Esophagus muscularis mucosa (tissue), 4 donors: ENCODE measurements around the gene PGAM1. TPM values are rescaled to one million over a fixed set of nuclear protein-coding genes. Genes with fewer than 3 reads are reported as not detected.
"Not testable (repeated sequence)": the region's sequence is repeated elsewhere in the genome, so short reads cannot be mapped to it uniquely, and the experiment has no call there.

Experiments used
- DNase-seq: peaks from one replicate; pipeline ENCODE4 v3.0.0-alpha.2; 2017; ENCODE audit errors: extremely low spot score
- H3K27ac ChIP-seq, 4 donors: fragments of 200-600 bp; sonication (generic); replicated peaks in 1 of 4; 1 replicate in 3 of 4; 2 replicates in 1 of 4; pipeline ENCODE4 v1.5.1; 2016 to 2019; ENCODE audit warnings: mild to moderate bottlenecking in 1 of 4
- H3K27me3 ChIP-seq, 4 donors: fragments of 200-600 bp; sonication (generic); one replicate each; pipeline versions ENCODE4 v1.5.1 to v1.6.0; 2016 to 2019
- H3K36me3 ChIP-seq, 4 donors: fragments of 200-600 bp; sonication (generic); one replicate each; pipeline ENCODE4 v1.5.1; 2016 to 2019
- H3K4me1 ChIP-seq, 4 donors: fragments of 200-600 bp; sonication (generic); one replicate each; pipeline ENCODE4 v1.5.1; 2016 to 2019
- H3K4me3 ChIP-seq, 4 donors: fragments of 200-600 bp; sonication (generic); 1 replicate in 2 of 4; 2 replicates in 2 of 4; pipeline ENCODE4 v1.5.1; 2016 to 2019; ENCODE audit warnings: mild to moderate bottlenecking in 4 of 4, moderate library complexity in 1 of 4
- H3K9me3 ChIP-seq, 4 donors: fragments of 200-600 bp; sonication (generic); 1 replicate in 3 of 4; 2 replicates in 1 of 4; pipeline ENCODE4 v1.5.1; 2016 to 2019
- EP300 ChIP-seq: sonication (generic); formaldehyde crosslinking; IDR thresholded peaks from one replicate; pipeline ENCODE4 v1.6.1; 2017; ENCODE audit warnings: antibody characterized with exemption
- POLR2A ChIP-seq: fragments of 450-650 bp; IDR thresholded peaks from one replicate; pipeline ENCODE4 v1.6.1; 2017; ENCODE audit warnings: antibody characterized with exemption, moderate library complexity, mild to moderate bottlenecking, low read depth
- POLR2AphosphoS5 ChIP-seq, 2 donors: sonication (generic); formaldehyde crosslinking; IDR thresholded peaks; one replicate each; pipeline ENCODE4 v1.6.1; 2017; ENCODE audit warnings: antibody characterized with exemption in 2 of 2
- WGBS: methylation state at CpG from one replicate; pipeline ENCODE4 v1.1.5; 2018; 5-methylcytosine and 5-hydroxymethylcytosine counted together
- intact Hi-C: fragments of 100-400 bp; cut with DNase I; formaldehyde crosslinking; loops from one replicate; pipeline ENCODE4 v1.15.1; 2023
- total RNA-seq, 4 donors: library from RNA; depleted of rRNA; stranded (reverse); fragments of >200 nt; gene quantifications; one replicate each; pipeline versions ENCODE4 v1.1.0 to v1.2.1, GENCODE V29; 2016
- TF ChIP-seq, protein P1 (sequence below), 3 experiments: fragments of 200-600 bp in 2 of 3; fragments of 450-650 bp in 1 of 3; sonication (generic) in 2 of 3; IDR thresholded peaks; one replicate each; pipeline ENCODE4 v1.5.1; 2017 to 2019; ENCODE audit warnings: antibody characterized with exemption in 3 of 3, mild to moderate bottlenecking in 2 of 3, moderate library complexity in 1 of 3

The PGAM1 gene
- total RNA-seq, 4 donors from 2014 or later, result 282 to 381 (median 321) TPM

- peak; percentile 96 for DNase-seq
- Histone ChIP-seq H3K4me1 (peaks cover 10 to 20% (median 16%) of the 10 kb centered on the region in 4 donors), H3K9me3 (no peaks in the 10 kb centered on the region), H3K4me3 (peak within 1 kb of the TSS; percentile 69 to 81 (median 74)), H3K36me3 (peaks cover 5 to 24% (median 17%) of the 10 kb centered on the region in 4 donors), H3K27ac (peak within 1 kb of the TSS; percentile 71 to 82 (median 78)), H3K27me3 (no peaks in the 10 kb centered on the region)
- 2% methylated on average over 20 of the region's 39 CpGs for WGBS
- intact Hi-C loops, result loop anchor here (2.0 to 5.0 kb wide), 2 partner anchors 66 to 151 kb away; partner anchors contain the start of gene FRAT2
- TF ChIP-seq EP300, result no peak
- TF ChIP-seq POLR2AphosphoS5 (IDR thresholded peaks at IDR 0.05), result peak; percentile 78 to 88
- TF ChIP-seq, protein P1, sequence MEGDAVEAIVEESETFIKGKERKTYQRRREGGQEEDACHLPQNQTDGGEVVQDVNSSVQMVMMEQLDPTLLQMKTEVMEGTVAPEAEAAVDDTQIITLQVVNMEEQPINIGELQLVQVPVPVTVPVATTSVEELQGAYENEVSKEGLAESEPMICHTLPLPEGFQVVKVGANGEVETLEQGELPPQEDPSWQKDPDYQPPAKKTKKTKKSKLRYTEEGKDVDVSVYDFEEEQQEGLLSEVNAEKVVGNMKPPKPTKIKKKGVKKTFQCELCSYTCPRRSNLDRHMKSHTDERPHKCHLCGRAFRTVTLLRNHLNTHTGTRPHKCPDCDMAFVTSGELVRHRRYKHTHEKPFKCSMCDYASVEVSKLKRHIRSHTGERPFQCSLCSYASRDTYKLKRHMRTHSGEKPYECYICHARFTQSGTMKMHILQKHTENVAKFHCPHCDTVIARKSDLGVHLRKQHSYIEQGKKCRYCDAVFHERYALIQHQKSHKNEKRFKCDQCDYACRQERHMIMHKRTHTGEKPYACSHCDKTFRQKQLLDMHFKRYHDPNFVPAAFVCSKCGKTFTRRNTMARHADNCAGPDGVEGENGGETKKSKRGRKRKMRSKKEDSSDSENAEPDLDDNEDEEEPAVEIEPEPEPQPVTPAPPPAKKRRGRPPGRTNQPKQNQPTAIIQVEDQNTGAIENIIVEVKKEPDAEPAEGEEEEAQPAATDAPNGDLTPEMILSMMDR (IDR thresholded peaks at IDR 0.05), result peak in 1 of 3 experiments; percentile 6
- no peak for TF ChIP-seq POLR2A
Observed at GRCh38 chr10:97400665-97401454, 25.1 kb upstream of the PGAM1 start, which contains the start of gene RRP12. Gene RRP12 (minus strand): TSS chr10:97401340. CDS start chr10:97401231, 109 bp downstream.

DNA sequence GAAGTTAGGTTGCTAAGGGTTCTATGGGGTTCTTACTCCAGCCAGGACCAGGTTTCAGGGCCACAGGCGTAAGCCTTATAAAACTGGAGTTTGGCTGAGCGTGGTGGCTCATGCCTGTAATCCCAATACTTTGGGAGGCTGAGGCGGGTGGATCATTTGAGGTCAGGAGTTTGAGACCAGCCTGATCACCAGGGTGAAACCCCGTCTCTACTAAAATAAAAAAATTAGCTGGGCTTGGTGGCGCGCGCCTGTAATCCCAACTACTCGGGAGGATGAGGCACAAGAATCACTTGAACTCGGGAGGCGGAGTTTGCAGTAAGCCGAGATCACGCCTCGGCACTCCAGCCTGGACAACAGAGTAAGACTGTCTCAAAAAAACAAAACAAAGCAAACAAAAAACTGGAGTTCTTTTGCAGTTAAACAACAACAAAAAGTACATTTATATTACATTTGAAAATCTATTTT is 24.5 kb upstream of the PGAM1 start:
- H3K9me3 ChIP-seq, result no peaks in the 10 kb centered on the region
- H3K27me3 ChIP-seq, result no peaks in the 10 kb centered on the region
- TF ChIP-seq POLR2A (no peak), POLR2AphosphoS5 (IDR thresholded peaks at IDR 0.05) (no peak), EP300 (no peak)
- peak overlapping the region; percentile 69 to 81 (median 74) for H3K4me3 ChIP-seq
- H3K36me3 ChIP-seq, result peaks cover 5 to 18% (median 11%) of the 10 kb centered on the region in 4 donors
- intact Hi-C loops, result loop anchor here (2.0 to 5.0 kb wide), 2 partner anchors 67 to 151 kb away; partner anchors contain the start of gene FRAT2
- peak overlapping the region; percentile 40 to 82 (median 74) for H3K27ac ChIP-seq
- WGBS, result 64% methylated on average over 13 of the region's 13 CpGs
- no peak for DNase-seq
- peaks cover 10 to 20% (median 16%) of the 10 kb centered on the region in 4 donors for H3K4me1 ChIP-seq

- Histone ChIP-seq H3K27ac (no peak overlapping the region), H3K4me1 (peaks cover 14 to 32% (median 27%) of the 10 kb centered on the region in 4 donors), H3K9me3 (no peaks in the 10 kb centered on the region), H3K36me3 (peaks cover 0 to under 1% (median 0%) of the 10 kb centered on the region in 4 donors), H3K27me3 (no peaks in the 10 kb centered on the region), H3K4me3 (no peak overlapping the region)
- TF ChIP-seq, protein P1 (IDR thresholded peaks at IDR 0.05), result no peak
- TF ChIP-seq POLR2A (no peak), EP300 (no peak), POLR2AphosphoS5 (IDR thresholded peaks at IDR 0.05) (no peak)
- intact Hi-C loops, result loop anchor here (5.0 kb wide), 1 partner anchor 148 kb away; no protein-coding TSS in a partner anchor
- no peak for DNase-seq
Observed at GRCh38 chr10:97404044-97404443, 21.9 kb upstream of the PGAM1 start.

DNA sequence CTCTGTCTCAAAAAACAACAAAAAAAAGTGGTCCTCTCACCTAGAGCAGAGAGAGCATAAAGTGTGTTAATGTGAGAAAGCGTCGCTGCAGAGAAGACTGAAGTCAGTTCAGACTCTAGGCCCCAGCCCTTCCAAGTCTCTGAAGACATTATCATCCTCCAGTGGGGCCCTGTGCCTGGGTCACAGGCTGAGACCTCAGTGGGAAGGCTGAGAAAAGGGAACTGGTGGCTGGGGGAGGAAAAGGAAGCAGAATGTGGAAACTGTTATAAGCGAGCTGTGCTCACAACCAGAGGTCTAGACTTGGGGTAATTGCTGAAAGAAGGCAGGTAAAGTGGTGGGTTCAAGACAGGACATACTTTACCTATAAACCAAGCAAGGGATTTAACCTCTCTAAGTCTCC is 19.9 kb upstream of the PGAM1 start:
- H3K36me3 ChIP-seq, result no peaks in the 10 kb centered on the region
- 72% methylated on average over 3 of the region's 3 CpGs for WGBS
- no peaks in the 10 kb centered on the region for H3K9me3 ChIP-seq
- H3K4me3 ChIP-seq, result no peak overlapping the region
- intact Hi-C loops, result no loop called here
- H3K27me3 ChIP-seq, result no peaks in the 10 kb centered on the region
- no peak for TF ChIP-seq POLR2A
- TF ChIP-seq EP300, result no peak
- TF ChIP-seq, protein P1 (IDR thresholded peaks at IDR 0.05), result no peak
- H3K4me1 ChIP-seq, result peaks cover 4 to 18% (median 13%) of the 10 kb centered on the region in 4 donors
- no peak for DNase-seq
- no peak overlapping the region for H3K27ac ChIP-seq

DNA sequence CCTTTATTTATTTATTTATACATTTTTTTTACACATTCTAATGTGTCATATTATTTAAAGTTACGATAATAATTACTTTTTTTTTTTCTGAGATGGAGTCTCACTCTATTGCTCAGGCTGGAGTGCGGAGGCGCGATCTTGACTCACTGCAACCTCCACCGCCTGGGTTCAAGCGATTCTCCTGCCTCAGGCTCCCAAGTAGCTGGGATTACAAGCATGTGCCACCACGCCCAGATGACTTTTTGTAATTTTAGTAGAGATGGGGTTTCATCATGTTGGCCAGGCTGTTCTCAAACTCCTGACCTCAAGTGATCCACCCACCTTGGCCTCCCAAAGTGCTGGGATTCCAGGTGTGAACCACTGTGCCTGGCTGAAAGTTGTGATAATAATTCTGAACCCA is 19.5 kb upstream of the PGAM1 start:
- H3K27me3 ChIP-seq, DNase-seq, intact Hi-C loops, H3K36me3 ChIP-seq, H3K4me3 ChIP-seq, H3K27ac ChIP-seq, H3K9me3 ChIP-seq: not testable (repeated sequence)
- 81% methylated on average over 7 of the region's 7 CpGs for WGBS
- H3K4me1 ChIP-seq, result peaks cover 4 to 16% (median 12%) of the 10 kb centered on the region in 4 donors
